GM12878 (cell line): ENCODE results near the gene COQ9. TPM values are rescaled to one million over a fixed set of nuclear protein-coding genes. Genes with fewer than 3 reads are reported as not detected.

Experiments
- BCLAF1 ChIP-seq: fragments of 450-650 bp; IDR thresholded peaks from 2 replicates; pipeline ENCODE4 v1.6.1; 2017; ENCODE audit warnings: antibody characterized with exemption, mild to moderate bottlenecking, moderate library complexity
- ELK1 ChIP-seq: IDR thresholded peaks from 2 replicates; pipeline ENCODE4 v1.6.1; 2012; ENCODE audit warnings: low read depth, low read length, improper control_type of control experiment
- NR2C2 ChIP-seq: IDR thresholded peaks from 2 replicates; pipeline ENCODE4 v1.6.1; 2011; ENCODE audit warnings: borderline replicate concordance, low read depth; ENCODE audit not compliant: control insufficient read depth, insufficient read length
- RB1 ChIP-seq: fragments of 450-650 bp; formaldehyde crosslinking; IDR thresholded peaks from 2 replicates; pipeline ENCODE4 v1.6.1; 2017; ENCODE audit warnings: mild to moderate bottlenecking, borderline replicate concordance
- REST ChIP-seq: IDR thresholded peaks from 2 replicates; pipeline ENCODE4 v1.6.1; 2012; ENCODE audit warnings: mild to moderate bottlenecking, low read depth, low read length
- SIX5 ChIP-seq: IDR thresholded peaks from 2 replicates; pipeline ENCODE4 v1.6.1; 2011; ENCODE audit warnings: mild to moderate bottlenecking, low read depth, low read length, moderate library complexity; ENCODE audit not compliant: severe bottlenecking
- SMC3 ChIP-seq: IDR thresholded peaks from 2 replicates; pipeline ENCODE4 v1.6.1; 2011; ENCODE audit warnings: low read length, improper control_type of control experiment, borderline replicate concordance
- TARDBP ChIP-seq: IDR thresholded peaks from 2 replicates; pipeline ENCODE4 v1.6.1; 2016; ENCODE audit warnings: borderline replicate concordance
- WRNIP1 ChIP-seq: IDR thresholded peaks from 2 replicates; pipeline ENCODE4 v1.6.1; 2011; ENCODE audit warnings: low read depth, low read length, improper control_type of control experiment, borderline replicate concordance
- ZNF274 ChIP-seq: IDR thresholded peaks from one replicate; pipeline ENCODE4 v1.8.0; 2011; ENCODE audit not compliant: insufficient read length, insufficient read depth
- ZNF687 ChIP-seq: fragments of 450-650 bp; IDR thresholded peaks from 2 replicates; pipeline ENCODE4 v1.6.1; 2017; ENCODE audit warnings: mild to moderate bottlenecking, moderate library complexity
- ZSCAN29 ChIP-seq: fragments of 450-650 bp; IDR thresholded peaks from 2 replicates; pipeline ENCODE4 v1.6.1; 2017; ENCODE audit warnings: mild to moderate bottlenecking, moderate library complexity
- polyA plus RNA-seq, 11 experiments: library from polyadenylated mRNA; depleted of rRNA in 4 of 11; unstranded in 6 of 11; stranded (reverse) in 5 of 11; fragments of >200 nt; fragmentation: Nextera tagmentation in 4 of 11; fragmentation: Illumina TruSeq in 1 of 11; extraction: Ambion mirVana in 4 of 11; extraction: Trizol in 1 of 11; gene quantifications; 1 replicate in 1 of 11; 2 replicates in 10 of 11; pipeline versions ENCODE4 v1.2.1 to v1.2.3, GENCODE V29; 2011 to 2016; ENCODE audit warnings: inconsistent platforms in 2 of 11, missing spikeins in 2 of 11, low read depth in 1 of 11
- total RNA-seq, 4 experiments: library from RNA; depleted of rRNA in 3 of 4; stranded (reverse); fragments of >200 nt in 3 of 4; fragmentation: Illumina TruSeq in 1 of 4; extraction: Trizol in 1 of 4; gene quantifications; 2 replicates each; pipeline versions ENCODE4 v1.2.1 to v1.2.3, GENCODE V29; 2013 to 2021
- TF ChIP-seq, protein P1 (sequence below): fragments of 450-650 bp; IDR thresholded peaks from 2 replicates; pipeline ENCODE4 v1.6.1; 2017; ENCODE audit warnings: borderline replicate concordance

COQ9 gene
- total and polyA plus RNA-seq, 10 of the 15 experiments (the other 5 are each of a cell fraction or from before 2014, with no cell fraction given), result 24.1 to 79.7 (median 50.1) TPM

DNA sequence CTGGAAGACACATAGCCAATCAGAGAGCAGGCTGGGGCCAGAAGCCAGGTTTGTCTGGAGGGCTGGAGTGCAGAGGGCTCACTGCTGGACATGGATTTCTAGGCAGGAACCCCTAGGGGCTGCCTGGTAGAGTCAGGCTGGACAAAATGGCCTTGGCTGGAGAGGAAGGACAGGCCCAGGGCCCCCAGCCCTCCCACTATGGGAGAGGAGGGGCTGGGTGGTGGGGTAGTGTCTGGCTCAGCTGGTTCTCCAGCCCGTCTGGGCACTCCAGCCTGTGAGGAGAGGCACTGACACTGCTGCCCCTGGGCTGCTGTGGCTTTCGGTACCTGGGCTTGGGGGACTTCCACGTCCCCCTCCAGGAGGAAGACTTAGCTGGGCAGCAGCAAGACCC, 60.8 kb downstream of the COQ9 start (continued):
- no peak for TF ChIP-seq BCLAF1
- no peak for TF ChIP-seq NR2C2
- TF ChIP-seq TARDBP, result no peak
- TF ChIP-seq, protein P1, sequence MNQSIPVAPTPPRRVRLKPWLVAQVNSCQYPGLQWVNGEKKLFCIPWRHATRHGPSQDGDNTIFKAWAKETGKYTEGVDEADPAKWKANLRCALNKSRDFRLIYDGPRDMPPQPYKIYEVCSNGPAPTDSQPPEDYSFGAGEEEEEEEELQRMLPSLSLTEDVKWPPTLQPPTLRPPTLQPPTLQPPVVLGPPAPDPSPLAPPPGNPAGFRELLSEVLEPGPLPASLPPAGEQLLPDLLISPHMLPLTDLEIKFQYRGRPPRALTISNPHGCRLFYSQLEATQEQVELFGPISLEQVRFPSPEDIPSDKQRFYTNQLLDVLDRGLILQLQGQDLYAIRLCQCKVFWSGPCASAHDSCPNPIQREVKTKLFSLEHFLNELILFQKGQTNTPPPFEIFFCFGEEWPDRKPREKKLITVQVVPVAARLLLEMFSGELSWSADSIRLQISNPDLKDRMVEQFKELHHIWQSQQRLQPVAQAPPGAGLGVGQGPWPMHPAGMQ, result no peak
- no peak for TF ChIP-seq RB1
- no peak for TF ChIP-seq SMC3
- no peak for TF ChIP-seq SIX5
- TF ChIP-seq ELK1, result no peak
- TF ChIP-seq ZNF274, result no peak
- TF ChIP-seq ZNF687, result no peak
- no peak for TF ChIP-seq WRNIP1
- TF ChIP-seq ZSCAN29, result no peak
- no peak for TF ChIP-seq REST
